HL-60 (cell line): ENCODE data around the gene TAS2R14.

Experiments
- DNase-seq, 2 experiments: peaks; one replicate each; pipeline ENCODE4 v3.0.0-alpha.2; 2010 to 2020; ENCODE audit warnings: low read depth in 1 of 2, low spot score in 1 of 2
- H3K27ac ChIP-seq: fragments of 250-450 bp; sonication (Bioruptor Pico); replicated peaks from 2 replicates; pipeline ENCODE4 v1.5.1; 2020; ENCODE audit warnings: mild to moderate bottlenecking, moderate library complexity
- H3K27me3 ChIP-seq: fragments of 250-450 bp; sonication (Bioruptor Pico); 2 replicates; pipeline ENCODE4 v1.5.1; 2021; ENCODE audit warnings: mild to moderate bottlenecking, moderate library complexity; ENCODE audit not compliant: insufficient read depth, poor library complexity, severe bottlenecking
- H3K4me3 ChIP-seq: replicated peaks from 2 replicates; pipeline ENCODE4 v1.5.1; 2011; ENCODE audit warnings: mild to moderate bottlenecking, control low read depth, low read length; ENCODE audit not compliant: insufficient read depth
- CTCF ChIP-seq: IDR thresholded peaks from one replicate; pipeline ENCODE4 v1.5.1; 2011; ENCODE audit warnings: low read length, control low read depth, inconsistent platforms; ENCODE audit not compliant: insufficient read depth
- GABPA ChIP-seq: IDR thresholded peaks from 2 replicates; pipeline ENCODE4 v1.6.1; 2012; ENCODE audit warnings: low read depth
- POLR2AphosphoS5 ChIP-seq: IDR thresholded peaks from 2 replicates; pipeline ENCODE4 v1.6.1; 2012; ENCODE audit warnings: low read depth
- REST ChIP-seq: IDR thresholded peaks from 2 replicates; pipeline ENCODE4 v1.6.1; 2012; ENCODE audit warnings: low read depth; ENCODE audit not compliant: insufficient replicate concordance
- SPI1 ChIP-seq: IDR thresholded peaks from 2 replicates; pipeline ENCODE4 v1.6.1; 2012; ENCODE audit warnings: low read depth, mild to moderate bottlenecking, borderline replicate concordance

Gene TAS2R14

GRCh38 chr12:10900530-10900929 lies 38.5 kb downstream of the TAS2R14 start:
- no peak overlapping the region for H3K4me3 ChIP-seq
- DNase-seq = no peak
- no peak overlapping the region for H3K27ac ChIP-seq
- H3K27me3 ChIP-seq = no peaks in the 10 kb centered on the region
- TF ChIP-seq SPI1 (no peak), CTCF (no peak), REST (no peak), GABPA (no peak), POLR2AphosphoS5 (no peak)

GRCh38 chr12:10896854-10897253 lies 42.2 kb downstream of the TAS2R14 start:
- Histone ChIP-seq H3K4me3 (no peak overlapping the region), H3K27me3 (no peaks in the 10 kb centered on the region), H3K27ac (no peak overlapping the region)
- DNase-seq = no peak
- TF ChIP-seq SPI1 (no peak), POLR2AphosphoS5 (no peak), GABPA (no peak), REST (no peak), CTCF (no peak)

GRCh38 chr12:10891937-10892336 lies 47.1 kb downstream of the TAS2R14 start:
- Histone ChIP-seq H3K4me3 (no peak overlapping the region), H3K27ac (no peak overlapping the region), H3K27me3 (no peaks in the 10 kb centered on the region)
- TF ChIP-seq CTCF (no peak), REST (no peak), SPI1 (no peak), POLR2AphosphoS5 (no peak), GABPA (no peak)
- no peak for DNase-seq
